Fibroblast of the aortic adventitia (primary cell): ENCODE data around the gene ANO4. TPM values are rescaled to one million over a fixed set of nuclear protein-coding genes. Genes with fewer than 3 reads are reported as not detected.

Experiments used
- DNase-seq: peaks from one replicate; pipeline ENCODE4 v3.0.0-alpha.2; 2010; ENCODE audit warnings: low read depth
- H3K4me3 ChIP-seq: 2 replicates; pipeline ENCODE4 v1.5.1; 2011; ENCODE audit warnings: low read depth, mild to moderate bottlenecking, control low read depth, low read length, moderate library complexity
- CTCF ChIP-seq: IDR thresholded peaks from 2 replicates; pipeline ENCODE4 v1.5.1; 2011; ENCODE audit warnings: mild to moderate bottlenecking, low read length, control low read depth, inconsistent platforms; ENCODE audit not compliant: insufficient read depth
- total RNA-seq: library from RNA; depleted of rRNA; stranded (reverse); fragments of >200 nt; gene quantifications from 2 replicates; pipeline ENCODE4 v1.2.3, GENCODE V29; 2012; ENCODE audit warnings: low replicate concordance

ANO4 gene
- total RNA-seq, 1 donor = 0.18 TPM

GRCh38 chr12:100826323-100826722 is 31.7 kb downstream of the ANO4 start:
- peak; percentile 68 for DNase-seq
- no peak for TF ChIP-seq CTCF
- H3K4me3 ChIP-seq = no peak overlapping the region

GRCh38 chr12:100827901-100828520 is 33.4 kb downstream of the ANO4 start:
- DNase-seq = peak; percentile 67
- TF ChIP-seq CTCF = peak; percentile 87
- no peak overlapping the region for H3K4me3 ChIP-seq

- TF ChIP-seq CTCF = no peak
- DNase-seq = no peak
- H3K4me3 ChIP-seq = no peak overlapping the region
Measured at GRCh38 chr12:100830003-100830795, 35.6 kb downstream of the ANO4 start.

- TF ChIP-seq CTCF = no peak
- H3K4me3 ChIP-seq = no peak overlapping the region
- no peak for DNase-seq
Measured at GRCh38 chr12:100833282-100833681, 38.7 kb downstream of the ANO4 start.

GRCh38 chr12:100840748-100841147 is 46.2 kb downstream of the ANO4 start:
- no peak for DNase-seq
- no peak for TF ChIP-seq CTCF
- H3K4me3 ChIP-seq = no peak overlapping the region

- no peak for TF ChIP-seq CTCF
- no peak overlapping the region for H3K4me3 ChIP-seq
- peak; percentile 8 for DNase-seq
Measured at GRCh38 chr12:100842156-100842555, 47.6 kb downstream of the ANO4 start.
